ENCODE results near the gene NLRC3. TPM values are rescaled to one million over a fixed set of nuclear protein-coding genes. Genes with fewer than 3 reads are reported as not detected.

NLRC3 gene
- total RNA-seq, 1 experiment from 2014 or later: 0.15 TPM

DNA sequence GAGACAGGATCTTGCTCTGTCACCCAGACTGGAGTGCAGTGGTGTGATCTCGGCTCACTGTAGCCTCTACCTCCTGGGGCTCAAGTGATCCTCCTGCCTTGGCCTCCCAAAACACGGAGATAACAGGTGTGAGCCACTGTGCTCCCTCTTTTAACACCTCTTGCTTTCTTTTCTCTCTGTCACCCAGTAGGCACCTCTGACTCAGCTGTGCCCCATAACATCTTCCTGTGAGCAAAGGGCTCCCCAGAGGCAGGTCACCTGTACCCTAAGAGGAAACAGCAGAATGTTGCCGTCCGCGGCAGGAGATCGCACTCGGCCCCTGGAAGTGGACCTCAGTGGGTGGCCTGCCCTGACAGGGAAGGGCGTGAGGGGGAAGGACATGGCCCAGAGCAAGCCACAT, 918 bp upstream of the NLRC3 start (continued):
- TF ChIP-seq, protein P1, sequence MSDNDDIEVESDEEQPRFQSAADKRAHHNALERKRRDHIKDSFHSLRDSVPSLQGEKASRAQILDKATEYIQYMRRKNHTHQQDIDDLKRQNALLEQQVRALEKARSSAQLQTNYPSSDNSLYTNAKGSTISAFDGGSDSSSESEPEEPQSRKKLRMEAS (IDR thresholded peaks at IDR 0.05): no peak
- TF ChIP-seq SRF (IDR thresholded peaks at IDR 0.05; ENCODE audit: low read depth): no peak
- no peak for TF ChIP-seq JUND (IDR thresholded peaks at IDR 0.05)
- TF ChIP-seq ZNF274 (IDR thresholded peaks at IDR 0.05; ENCODE audit: low read depth, low read length): no peak
- no peak for TF ChIP-seq TCF7L2 (IDR thresholded peaks at IDR 0.05; ENCODE audit: borderline replicate concordance, extremely low read depth, insufficient read depth, insufficient read length)

DNA sequence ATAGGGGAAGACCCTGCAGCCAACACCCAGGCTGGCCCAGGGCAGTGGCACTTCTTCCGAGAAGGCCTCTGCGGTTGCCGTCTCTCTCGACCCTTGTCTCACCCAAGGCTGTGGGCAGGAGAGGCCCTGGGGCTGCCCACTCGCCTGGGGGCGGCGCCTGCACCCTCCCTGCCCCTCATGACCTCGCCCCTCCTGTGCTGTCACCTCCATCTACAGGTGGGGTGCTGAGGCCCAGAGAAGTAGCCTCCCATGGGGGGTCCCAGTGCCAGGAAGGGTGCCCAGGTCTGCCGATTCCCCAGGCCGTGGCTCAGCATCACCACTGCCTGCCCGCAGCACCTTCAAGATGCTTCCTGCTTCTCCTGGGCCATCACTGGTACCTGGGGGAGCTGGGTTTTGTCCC, 992 bp downstream of the NLRC3 start:
- Histone ChIP-seq H3K4me1 (ENCODE audit: control insufficient read depth in 1 of 2, insufficient read depth in 2 of 2, low read length in 2 of 2) (peaks cover 6 to 9% of the 10 kb centered on the region in 2 experiments), H2AFZ (ENCODE audit: low read depth, low read length, poor library complexity, severe bottlenecking) (no peak overlapping the region), H3K9me2 (ENCODE audit: insufficient read depth) (no peaks in the 10 kb centered on the region), H4K20me1 (ENCODE audit: insufficient read depth) (no peaks in the 10 kb centered on the region), H3K79me2 (ENCODE audit: insufficient read depth, low read length) (no peaks in the 10 kb centered on the region), H3K4me2 (ENCODE audit: low read length) (no peak overlapping the region), H3K9ac (ENCODE audit: low read length) (no peak overlapping the region), H3K27me3 (ENCODE audit: insufficient read depth, low read length) (no peaks in the 10 kb centered on the region), H3K9me3 (ENCODE audit: control insufficient read depth in 1 of 2, insufficient read depth in 1 of 2, low read depth in 1 of 2, low read length in 2 of 2) (no peaks in the 10 kb centered on the region), H3K36me3 (ENCODE audit: control insufficient read depth in 1 of 2, insufficient read depth in 2 of 2, low read length in 2 of 2) (no peaks in the 10 kb centered on the region), H3K4me3 (replicated peaks in 1 of 2; ENCODE audit: low read depth in 1 of 2, low read length in 2 of 2) (no peak overlapping the region), H3K27ac (ENCODE audit: low read depth, low read length) (no peak overlapping the region)
- CTCF ChIA-PET: no interaction called here
- DNase-seq (ENCODE audit: low read depth, low spot score): no peak
- BruUV-seq (replicated peaks): no TSS peak
- RAD21 ChIA-PET (ENCODE audit: low non-redundant PET in 1 of 2, low total read pairs in 2 of 2, uncharacterized antibody in 2 of 2, unreplicated experiment in 2 of 2): no interaction called here
- no peak for ATAC-seq
- no peak for TF ChIP-seq TCF7L2 (IDR thresholded peaks at IDR 0.05; ENCODE audit: borderline replicate concordance, extremely low read depth, insufficient read depth, insufficient read length)
- POLR2A ChIA-PET: no interaction called here
- intact Hi-C loops (cut with micrococcal nuclease): no loop called here

DNA sequence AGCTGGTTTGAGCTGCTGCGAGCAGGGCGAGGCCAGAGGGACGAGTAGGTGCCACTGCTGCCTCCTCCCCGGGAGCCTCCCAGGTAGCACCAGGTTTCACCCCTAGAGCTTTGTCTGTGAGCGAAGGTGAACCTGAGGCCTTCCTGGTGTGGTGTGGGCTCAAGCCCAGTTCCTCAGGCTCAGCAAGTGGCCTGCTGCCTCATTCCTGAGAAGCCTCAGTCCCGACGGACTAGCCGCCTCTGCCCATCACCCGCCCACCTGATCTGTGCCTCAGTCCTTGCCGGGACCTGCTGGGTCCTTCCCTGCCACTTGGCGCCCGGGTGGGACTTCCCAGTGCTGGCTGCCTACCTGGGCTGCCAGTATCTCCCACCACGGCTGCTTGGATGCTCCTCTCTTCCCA, 1.7 kb downstream of the NLRC3 start:
- Histone ChIP-seq H3K4me1 (ENCODE audit: control insufficient read depth in 1 of 2, insufficient read depth in 2 of 2, low read length in 2 of 2) (peaks cover 6 to 12% of the 10 kb centered on the region in 2 experiments), H3K4me3 (replicated peaks in 1 of 2; ENCODE audit: low read depth in 1 of 2, low read length in 2 of 2) (no peak overlapping the region), H4K20me1 (ENCODE audit: insufficient read depth) (no peaks in the 10 kb centered on the region), H3K9ac (ENCODE audit: low read length) (no peak overlapping the region), H3K4me2 (ENCODE audit: low read length) (no peak overlapping the region), H3K27ac (ENCODE audit: low read depth, low read length) (no peak overlapping the region), H3K79me2 (ENCODE audit: insufficient read depth, low read length) (no peaks in the 10 kb centered on the region), H3K9me2 (ENCODE audit: insufficient read depth) (no peaks in the 10 kb centered on the region), H3K9me3 (ENCODE audit: control insufficient read depth in 1 of 2, insufficient read depth in 1 of 2, low read depth in 1 of 2, low read length in 2 of 2) (peaks cover 2 to 3% of the 10 kb centered on the region in 2 experiments; a peak in 2 of 4 replicates), H2AFZ (ENCODE audit: low read depth, low read length, poor library complexity, severe bottlenecking) (no peak overlapping the region), H3K36me3 (ENCODE audit: control insufficient read depth in 1 of 2, insufficient read depth in 2 of 2, low read length in 2 of 2) (no peaks in the 10 kb centered on the region), H3K27me3 (ENCODE audit: insufficient read depth, low read length) (no peaks in the 10 kb centered on the region)
- ChIA-PET POLR2A (no interaction called here), RAD21 (ENCODE audit: low non-redundant PET in 1 of 2, low total read pairs in 2 of 2, uncharacterized antibody in 2 of 2, unreplicated experiment in 2 of 2) (no interaction called here), CTCF (no interaction called here)
- DNase-seq (ENCODE audit: low read depth, low spot score): no peak
- intact Hi-C loops (cut with micrococcal nuclease): no loop called here
- TF ChIP-seq CEBPB (IDR thresholded peaks at IDR 0.05; ENCODE audit: low read depth): no peak
- TF ChIP-seq, protein P2, sequence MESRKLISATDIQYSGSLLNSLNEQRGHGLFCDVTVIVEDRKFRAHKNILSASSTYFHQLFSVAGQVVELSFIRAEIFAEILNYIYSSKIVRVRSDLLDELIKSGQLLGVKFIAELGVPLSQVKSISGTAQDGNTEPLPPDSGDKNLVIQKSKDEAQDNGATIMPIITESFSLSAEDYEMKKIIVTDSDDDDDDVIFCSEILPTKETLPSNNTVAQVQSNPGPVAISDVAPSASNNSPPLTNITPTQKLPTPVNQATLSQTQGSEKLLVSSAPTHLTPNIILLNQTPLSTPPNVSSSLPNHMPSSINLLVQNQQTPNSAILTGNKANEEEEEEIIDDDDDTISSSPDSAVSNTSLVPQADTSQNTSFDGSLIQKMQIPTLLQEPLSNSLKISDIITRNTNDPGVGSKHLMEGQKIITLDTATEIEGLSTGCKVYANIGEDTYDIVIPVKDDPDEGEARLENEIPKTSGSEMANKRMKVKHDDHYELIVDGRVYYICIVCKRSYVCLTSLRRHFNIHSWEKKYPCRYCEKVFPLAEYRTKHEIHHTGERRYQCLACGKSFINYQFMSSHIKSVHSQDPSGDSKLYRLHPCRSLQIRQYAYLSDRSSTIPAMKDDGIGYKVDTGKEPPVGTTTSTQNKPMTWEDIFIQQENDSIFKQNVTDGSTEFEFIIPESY (IDR thresholded peaks at IDR 0.05; ENCODE audit: extremely low read depth, insufficient replicate concordance, low read length): no peak
- ATAC-seq: no peak
- BruUV-seq (replicated peaks): no TSS peak
